ENCODE measurements around the gene RNF144B.

RNF144B gene

DNA sequence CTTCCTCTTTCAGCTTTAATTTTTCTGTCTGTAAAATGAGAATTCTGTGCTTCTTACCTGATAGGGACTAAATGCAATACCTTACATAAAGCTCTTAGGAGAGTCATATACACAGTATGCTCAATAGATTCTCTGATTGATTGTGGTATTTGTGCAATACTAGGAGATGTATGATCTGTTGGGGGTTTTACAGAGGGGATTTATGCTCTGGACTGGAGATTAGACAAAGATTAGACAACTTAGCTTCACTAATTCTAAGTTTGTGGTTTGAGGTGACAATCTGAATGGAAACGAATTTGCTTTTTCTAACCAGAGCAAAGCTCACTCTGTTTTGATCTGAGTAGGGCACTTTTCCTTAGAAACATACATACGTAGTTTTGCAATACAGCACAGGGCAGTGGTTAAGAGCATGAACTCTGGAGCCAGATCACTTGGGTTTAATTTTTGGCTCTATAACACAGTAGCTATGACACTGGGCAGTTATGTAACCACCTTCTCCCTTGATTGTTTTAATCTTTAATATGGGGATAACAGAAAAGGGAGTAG lies 126.2 kb downstream of the RNF144B start:
- no peak for DNase-seq (ENCODE audit: low spot score)

GRCh38 chr6:18514180-18514579 lies 127.0 kb downstream of the RNF144B start:
- no peak for DNase-seq (ENCODE audit: low spot score)

- no peak for DNase-seq (ENCODE audit: low spot score)
These were observed 128.6 kb downstream of the RNF144B start for GRCh38 chr6:18515767-18516166.
